ENCODE measurements around the gene AP4E1. TPM values are rescaled to one million over a fixed set of nuclear protein-coding genes. Genes with fewer than 3 reads are reported as not detected.
"Not testable (repeated sequence)": the region's sequence is repeated elsewhere in the genome, so short reads cannot be mapped to it uniquely, and the experiment has no call there.

Gene AP4E1
- total RNA-seq, 3 donors from 2014 or later = 5.8 to 12.8 (median 12.7) TPM

DNA sequence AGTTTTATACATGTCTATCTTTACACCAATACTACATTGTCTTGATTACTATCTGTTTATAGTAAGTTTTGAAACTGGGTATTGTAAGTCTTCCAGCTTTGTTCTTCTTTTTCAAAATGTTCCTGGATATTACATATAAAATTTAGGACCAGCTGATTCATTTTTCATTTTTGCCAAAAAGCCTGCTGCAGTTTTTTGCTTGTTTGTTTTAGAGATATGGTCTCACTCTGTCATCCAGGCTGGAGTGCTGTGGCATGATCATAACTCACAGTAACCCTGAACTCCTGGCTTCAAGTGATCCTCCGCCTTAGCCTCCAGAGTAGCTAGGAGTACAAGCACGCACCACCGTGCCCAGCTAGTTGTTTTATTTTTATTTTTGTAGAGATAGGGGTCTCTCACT lies 20.4 kb upstream of the AP4E1 start:
- Histone ChIP-seq H3K9me3 (peaks cover 0 to 9% of the 10 kb centered on the region in 2 donors), H3K27ac (no peak overlapping the region), H3K27me3 (no peaks in the 10 kb centered on the region), H3K36me3 (no peaks in the 10 kb centered on the region), H3K4me3 (no peak overlapping the region), H3K4me1 (no peaks in the 10 kb centered on the region)
- TF ChIP-seq POLR2AphosphoS5 (IDR thresholded peaks at IDR 0.05) = no peak
- TF ChIP-seq CTCF (IDR thresholded peaks at IDR 0.05) = no peak
- TF ChIP-seq POLR2A (IDR thresholded peaks at IDR 0.05) = no peak
- intact Hi-C loops (cut with DNase I; ENCODE audit: low total_unique reads) = no loop called here
- DNase-seq (ENCODE audit: low spot score in 2 of 2) = no peak

DNA sequence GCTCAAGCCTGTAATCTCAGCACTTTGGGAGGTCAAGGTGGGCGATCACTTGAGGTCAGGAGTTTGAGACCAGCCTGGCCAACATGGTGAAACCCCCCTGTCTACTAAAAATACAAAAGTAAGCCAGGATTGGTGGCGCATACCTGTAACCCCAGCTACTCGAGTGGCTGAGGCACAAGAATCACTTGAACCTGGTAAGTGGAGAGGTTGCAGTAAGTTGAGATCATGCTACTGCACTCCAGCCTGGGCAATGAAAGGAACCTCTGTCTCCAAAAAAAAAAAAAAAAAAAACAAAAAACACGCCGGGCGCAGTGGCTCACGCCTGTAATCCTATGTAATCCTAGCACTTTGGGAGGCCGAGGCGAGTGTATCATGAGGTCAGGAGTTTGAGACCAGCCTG lies 18.9 kb upstream of the AP4E1 start:
- H3K27me3 ChIP-seq = no peaks in the 10 kb centered on the region
- peaks cover 0 to 17% of the 10 kb centered on the region in 2 donors for H3K9me3 ChIP-seq
- no peaks in the 10 kb centered on the region for H3K36me3 ChIP-seq
- TF ChIP-seq POLR2AphosphoS5 (IDR thresholded peaks at IDR 0.05) (no peak), CTCF (IDR thresholded peaks at IDR 0.05) (no peak), POLR2A (IDR thresholded peaks at IDR 0.05) (no peak)
- no peak overlapping the region for H3K27ac ChIP-seq
- no peak for DNase-seq (ENCODE audit: low spot score in 2 of 2)
- intact Hi-C loops (cut with DNase I; ENCODE audit: low total_unique reads) = no loop called here
- no peaks in the 10 kb centered on the region for H3K4me1 ChIP-seq
- H3K4me3 ChIP-seq = no peak overlapping the region

GRCh38 chr15:50890751-50891150 lies 17.7 kb upstream of the AP4E1 start:
- TF ChIP-seq POLR2AphosphoS5 (IDR thresholded peaks at IDR 0.05) (no peak), POLR2A (IDR thresholded peaks at IDR 0.05) (no peak), CTCF (IDR thresholded peaks at IDR 0.05) (no peak)
- no peak overlapping the region for H3K27ac ChIP-seq
- H3K4me3 ChIP-seq = no peak overlapping the region
- H3K27me3 ChIP-seq = no peaks in the 10 kb centered on the region
- no peaks in the 10 kb centered on the region for H3K4me1 ChIP-seq
- H3K9me3 ChIP-seq = peaks cover 0 to 17% of the 10 kb centered on the region in 2 donors
- no peak for DNase-seq (ENCODE audit: low spot score in 2 of 2)
- no peaks in the 10 kb centered on the region for H3K36me3 ChIP-seq
- intact Hi-C loops (cut with DNase I; ENCODE audit: low total_unique reads) = no loop called here

DNA sequence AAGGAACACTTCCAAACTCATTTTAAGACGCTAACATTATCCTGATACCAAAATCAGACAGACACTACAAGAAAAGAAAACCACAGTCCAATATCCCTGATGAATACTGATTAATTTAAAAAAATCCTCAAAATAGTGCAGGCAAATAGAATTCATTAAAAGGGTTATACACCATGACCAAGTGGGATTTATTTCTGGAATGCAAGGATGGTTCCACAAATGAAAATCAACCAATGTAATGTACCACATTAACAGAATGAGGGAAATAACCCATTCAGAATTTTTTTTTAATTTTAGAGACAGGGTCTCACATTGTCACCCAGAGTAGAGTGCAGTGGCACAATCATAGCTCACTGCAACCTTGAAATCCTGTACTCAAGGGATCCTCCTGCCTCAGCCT lies 17.3 kb upstream of the AP4E1 start:
- no peak for DNase-seq (ENCODE audit: low spot score in 2 of 2)
- intact Hi-C loops (cut with DNase I; ENCODE audit: low total_unique reads) = no loop called here
- Histone ChIP-seq H3K9me3 (peaks cover 0 to 17% of the 10 kb centered on the region in 2 donors), H3K27me3 (no peaks in the 10 kb centered on the region), H3K4me3 (no peak overlapping the region), H3K27ac (no peak overlapping the region), H3K36me3 (no peaks in the 10 kb centered on the region), H3K4me1 (no peaks in the 10 kb centered on the region)
- TF ChIP-seq CTCF (IDR thresholded peaks at IDR 0.05) = no peak
- TF ChIP-seq POLR2AphosphoS5 (IDR thresholded peaks at IDR 0.05) = no peak
- no peak for TF ChIP-seq POLR2A (IDR thresholded peaks at IDR 0.05)

- TF ChIP-seq POLR2AphosphoS5 (IDR thresholded peaks at IDR 0.05) (no peak), CTCF (IDR thresholded peaks at IDR 0.05) (no peak), POLR2A (IDR thresholded peaks at IDR 0.05) (no peak)
- H3K9me3 ChIP-seq = peaks cover 0 to 17% of the 10 kb centered on the region in 2 donors
- intact Hi-C loops (cut with DNase I; ENCODE audit: low total_unique reads) = no loop called here
- H3K36me3 ChIP-seq = no peaks in the 10 kb centered on the region
- no peak for DNase-seq (ENCODE audit: low spot score in 2 of 2)
- no peak overlapping the region for H3K27ac ChIP-seq
- no peaks in the 10 kb centered on the region for H3K4me1 ChIP-seq
- H3K27me3 ChIP-seq = no peaks in the 10 kb centered on the region
- H3K4me3 ChIP-seq = no peak overlapping the region
Measured at GRCh38 chr15:50893976-50894375, 14.5 kb upstream of the AP4E1 start.

DNA sequence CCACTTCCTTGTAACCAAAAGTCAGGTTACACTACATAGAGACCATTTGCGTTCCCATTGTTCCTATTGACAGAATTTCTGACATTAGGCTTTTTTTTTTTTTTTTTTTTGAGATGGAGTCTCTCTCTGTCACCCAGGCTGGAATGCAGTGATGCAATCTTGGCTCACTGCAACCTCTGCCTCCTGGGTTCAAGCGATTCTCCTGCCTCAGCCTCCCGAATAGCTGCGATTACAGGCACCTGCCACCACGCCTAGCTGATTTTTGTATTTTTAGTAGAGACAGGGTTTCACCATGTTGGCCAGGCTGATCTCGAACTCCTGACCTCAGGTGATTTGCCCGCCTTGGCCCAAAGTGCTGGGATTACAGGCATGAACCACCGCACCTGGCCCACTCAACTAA lies 7.1 kb upstream of the AP4E1 start:
- not testable (repeated sequence) for H3K27me3 ChIP-seq; H3K36me3 ChIP-seq; DNase-seq (ENCODE audit: low spot score in 2 of 2); H3K9me3 ChIP-seq; H3K27ac ChIP-seq; H3K4me1 ChIP-seq; H3K4me3 ChIP-seq
- intact Hi-C loops (cut with DNase I; ENCODE audit: low total_unique reads) = loop anchor here (10.0 kb wide), 1 partner anchor 217 kb away; the partner anchor contains the start of gene TRPM7

All from breast epithelium (tissue), 4 donors.